ENCODE measurements around the gene HAUS2. TPM values are rescaled to one million over a fixed set of nuclear protein-coding genes. Genes with fewer than 3 reads are reported as not detected.
A peak's percentile ranks its signal among the peaks of the same experiment; 100 is the strongest.

HAUS2 gene
- total and polyA plus RNA-seq, 2 donors (not counting 3 experiments of a cell fraction or from before 2014, with no cell fraction given), result 12.6 to 33.5 TPM

DNA sequence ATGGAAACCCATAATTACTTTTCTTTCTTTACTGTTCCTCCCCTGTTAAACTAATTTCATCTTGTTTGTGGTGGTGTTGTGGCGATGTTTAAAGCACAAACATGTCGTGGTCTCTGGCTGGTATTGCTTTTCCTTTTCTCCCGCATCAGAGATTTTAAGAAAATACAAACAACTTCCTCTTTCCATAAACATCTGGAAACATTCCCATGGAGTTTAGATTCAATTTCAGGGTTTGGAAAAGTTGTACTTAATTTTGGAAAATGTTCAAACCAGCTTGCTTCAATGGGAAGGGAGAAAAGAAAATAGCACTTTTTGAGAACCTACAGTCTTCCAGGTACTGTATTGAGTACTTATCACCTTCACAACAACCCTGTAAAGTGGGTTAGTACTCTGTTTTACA, 57.2 kb downstream of the HAUS2 start:
- ChIA-PET CTCF (interaction anchor here (0.7 to 2.1 kb wide), 9 partner anchors 9 to 115 kb away, joined by 3 to 10 read pairs (median 3); partner anchors contain the start of gene ZNF106), POLR2A (no interaction called here)
- peak; percentile 38 for FAIRE-seq
- H3K4me1 ChIP-seq (ENCODE audit: control insufficient read depth, extremely low read depth, insufficient read depth, low read length), result peaks cover 14% of the 10 kb centered on the region
- H3K4me3 ChIP-seq (replicated peaks in 1 of 3; ENCODE audit: insufficient read depth in 1 of 3, low read depth in 1 of 3, low read length in 3 of 3), result no peak overlapping the region
- H3K9me1 ChIP-seq (replicated peaks; ENCODE audit: control insufficient read depth, extremely low read depth, insufficient read depth, low read length), result no peaks in the 10 kb centered on the region
- TF ChIP-seq CTCF (IDR thresholded peaks at IDR 0.05; ENCODE audit: extremely low read depth in 1 of 2, insufficient read depth in 1 of 2, low read depth in 1 of 2, low read length in 2 of 2), result no peak
- no peak for TF ChIP-seq MYC (IDR thresholded peaks at IDR 0.05; ENCODE audit: low read depth, low read length)
- H3K79me2 ChIP-seq (ENCODE audit: control insufficient read depth, insufficient read depth, low read length), result no peaks in the 10 kb centered on the region
- no peak for DNase-seq (ENCODE audit: low read depth, low spot score)
- no peaks in the 10 kb centered on the region for H3K9me3 ChIP-seq (replicated peaks; ENCODE audit: control insufficient read depth, insufficient read depth, low read length)
- no peak overlapping the region for H2AFZ ChIP-seq (ENCODE audit: low read depth, low read length)
- peak overlapping the region; percentile 53 for H3K27ac ChIP-seq (ENCODE audit: insufficient read depth, low read depth, low read length)
- no peaks in the 10 kb centered on the region for H3K27me3 ChIP-seq (ENCODE audit: control insufficient read depth in 2 of 2, insufficient read depth in 2 of 2, low read length in 2 of 2)
- intact Hi-C loops (cut with micrococcal nuclease), result loop anchor here (2.0 kb wide), 1 partner anchor 31 kb away; the partner anchor contains the start of gene STARD9
- dilution Hi-C loops (cut with MboI; ENCODE audit: extremely low pct_ligation_motif_present, low sequenced_read_pairs), result no loop called here
- H3K36me3 ChIP-seq (ENCODE audit: control insufficient read depth in 2 of 2, extremely low read depth in 1 of 2, insufficient read depth in 2 of 2, low read length in 2 of 2), result no peaks in the 10 kb centered on the region
- H3K4me2 ChIP-seq (ENCODE audit: insufficient read depth, low read length), result no peak overlapping the region
- BruUV-seq (replicated peaks), result no TSS peak
- no peak overlapping the region for H3K9ac ChIP-seq (replicated peaks; ENCODE audit: extremely low read depth, insufficient read depth, low read length)
- no peaks in the 10 kb centered on the region for H4K20me1 ChIP-seq (replicated peaks; ENCODE audit: control insufficient read depth, extremely low read depth, insufficient read depth, low read length)

DNA sequence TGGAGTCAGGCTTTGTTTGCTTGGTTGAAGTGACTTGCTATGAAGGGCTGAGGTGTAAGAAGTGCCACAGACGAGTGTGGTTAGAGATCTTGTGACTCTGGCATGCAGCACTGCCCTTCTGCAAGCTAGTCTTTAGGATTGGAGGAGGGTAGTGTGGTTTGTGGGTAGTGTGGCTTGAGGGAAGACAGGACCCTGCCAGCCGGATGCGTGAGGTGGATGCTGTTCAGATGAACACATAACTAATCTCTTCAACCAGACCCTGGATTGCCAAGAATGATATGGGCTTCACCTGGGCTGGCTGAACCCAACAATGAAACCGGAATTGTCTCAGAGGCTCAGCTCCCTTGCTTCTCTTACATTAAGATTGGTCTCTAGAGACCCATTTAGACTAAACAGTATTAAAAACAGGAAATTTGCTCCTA, 59.5 kb downstream of the HAUS2 start:
- H3K27ac ChIP-seq (ENCODE audit: insufficient read depth, low read depth, low read length), result no peak overlapping the region
- no peaks in the 10 kb centered on the region for H3K9me3 ChIP-seq (replicated peaks; ENCODE audit: control insufficient read depth, insufficient read depth, low read length)
- H3K36me3 ChIP-seq (ENCODE audit: control insufficient read depth in 2 of 2, extremely low read depth in 1 of 2, insufficient read depth in 2 of 2, low read length in 2 of 2), result no peaks in the 10 kb centered on the region
- H3K4me1 ChIP-seq (ENCODE audit: control insufficient read depth, extremely low read depth, insufficient read depth, low read length), result peaks cover 14% of the 10 kb centered on the region
- FAIRE-seq, result no peak
- H4K20me1 ChIP-seq (replicated peaks; ENCODE audit: control insufficient read depth, extremely low read depth, insufficient read depth, low read length), result no peaks in the 10 kb centered on the region
- DNase-seq (ENCODE audit: low read depth, low spot score), result peak; percentile 65
- no peak overlapping the region for H3K4me3 ChIP-seq (replicated peaks in 1 of 3; ENCODE audit: insufficient read depth in 1 of 3, low read depth in 1 of 3, low read length in 3 of 3)
- dilution Hi-C loops (cut with MboI; ENCODE audit: extremely low pct_ligation_motif_present, low sequenced_read_pairs), result no loop called here
- intact Hi-C loops (cut with micrococcal nuclease), result no loop called here
- TF ChIP-seq POLR2A (IDR thresholded peaks at IDR 0.05; ENCODE audit: low read depth, low read length) (no peak), MYC (IDR thresholded peaks at IDR 0.05; ENCODE audit: low read depth, low read length) (no peak), POLR2AphosphoS5 (IDR thresholded peaks at IDR 0.05; ENCODE audit: insufficient read depth, low read depth, low read length) (no peak), GATA2 (IDR thresholded peaks at IDR 0.05; ENCODE audit: insufficient read depth, insufficient read length, low read depth, low read length) (no peak), FOS (IDR thresholded peaks at IDR 0.05; ENCODE audit: borderline replicate concordance, insufficient read depth, low read length) (no peak), CTCF (IDR thresholded peaks at IDR 0.05; ENCODE audit: extremely low read depth in 1 of 2, insufficient read depth in 1 of 2, low read depth in 1 of 2, low read length in 2 of 2) (no peak), JUN (IDR thresholded peaks at IDR 0.05; ENCODE audit: borderline replicate concordance, insufficient read depth, insufficient read length, low read depth) (no peak), EZH2 (IDR thresholded peaks at IDR 0.05; ENCODE audit: borderline replicate concordance, low read depth, low read length, severe bottlenecking) (no peak)
- TF ChIP-seq, protein P1, sequence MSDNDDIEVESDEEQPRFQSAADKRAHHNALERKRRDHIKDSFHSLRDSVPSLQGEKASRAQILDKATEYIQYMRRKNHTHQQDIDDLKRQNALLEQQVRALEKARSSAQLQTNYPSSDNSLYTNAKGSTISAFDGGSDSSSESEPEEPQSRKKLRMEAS (IDR thresholded peaks at IDR 0.05; ENCODE audit: insufficient read depth, insufficient read length), result no peak
- BruUV-seq (replicated peaks), result no TSS peak
- H2AFZ ChIP-seq (ENCODE audit: low read depth, low read length), result no peak overlapping the region
- ChIA-PET POLR2A (no interaction called here), CTCF (interaction anchor here (1.3 to 2.3 kb wide), 2 partner anchors 9 to 10 kb away, joined by 3 to 5 read pairs; no protein-coding TSS in a partner anchor)
- H3K4me2 ChIP-seq (ENCODE audit: insufficient read depth, low read length), result no peak overlapping the region
- no peaks in the 10 kb centered on the region for H3K9me1 ChIP-seq (replicated peaks; ENCODE audit: control insufficient read depth, extremely low read depth, insufficient read depth, low read length)
- H3K79me2 ChIP-seq (ENCODE audit: control insufficient read depth, insufficient read depth, low read length), result no peaks in the 10 kb centered on the region
- H3K27me3 ChIP-seq (ENCODE audit: control insufficient read depth in 2 of 2, insufficient read depth in 2 of 2, low read length in 2 of 2), result no peaks in the 10 kb centered on the region
- H3K9ac ChIP-seq (replicated peaks; ENCODE audit: extremely low read depth, insufficient read depth, low read length), result no peak overlapping the region

Measured in endothelial cell of umbilical vein (primary cell).